C4-2B (cell line): Measurements from ENCODE around the gene DENND2D.

Source experiments
- H3K27ac ChIP-seq: fragments of 450-650 bp; 2 replicates; pipeline ENCODE4 v1.5.1; 2017
- ZFX ChIP-seq: fragments of 450-650 bp; IDR thresholded peaks from 2 replicates; pipeline ENCODE4 v1.6.1; 2017
- TF ChIP-seq, protein P1 (sequence below): fragments of 450-650 bp; conservative IDR thresholded peaks from 2 replicates; pipeline ENCODE4 v1.5.1; 2017; ENCODE audit warnings: mild to moderate bottlenecking

DENND2D gene

DNA sequence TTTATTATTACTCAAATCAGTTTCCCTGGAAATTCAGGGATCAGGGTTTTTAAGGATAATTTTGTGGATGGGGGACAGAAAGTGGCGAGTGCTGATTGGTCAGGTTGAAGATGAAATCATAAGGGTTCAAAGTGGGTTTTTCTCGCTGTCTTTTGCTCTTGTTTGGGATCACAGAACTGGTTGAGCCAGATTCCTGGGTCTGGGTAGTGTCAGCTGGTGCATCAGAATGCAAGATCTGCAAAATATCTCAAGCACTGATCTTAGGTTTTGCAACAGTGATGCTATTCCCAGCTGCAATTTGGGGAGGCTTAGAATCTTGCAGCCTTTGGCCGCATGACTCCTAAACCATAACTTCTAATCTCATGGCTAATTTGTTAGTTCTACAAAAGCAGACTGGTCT is 36.4 kb upstream of the DENND2D start:
- no peak overlapping the region for H3K27ac ChIP-seq
- TF ChIP-seq ZFX, result no peak
- TF ChIP-seq, protein P1, sequence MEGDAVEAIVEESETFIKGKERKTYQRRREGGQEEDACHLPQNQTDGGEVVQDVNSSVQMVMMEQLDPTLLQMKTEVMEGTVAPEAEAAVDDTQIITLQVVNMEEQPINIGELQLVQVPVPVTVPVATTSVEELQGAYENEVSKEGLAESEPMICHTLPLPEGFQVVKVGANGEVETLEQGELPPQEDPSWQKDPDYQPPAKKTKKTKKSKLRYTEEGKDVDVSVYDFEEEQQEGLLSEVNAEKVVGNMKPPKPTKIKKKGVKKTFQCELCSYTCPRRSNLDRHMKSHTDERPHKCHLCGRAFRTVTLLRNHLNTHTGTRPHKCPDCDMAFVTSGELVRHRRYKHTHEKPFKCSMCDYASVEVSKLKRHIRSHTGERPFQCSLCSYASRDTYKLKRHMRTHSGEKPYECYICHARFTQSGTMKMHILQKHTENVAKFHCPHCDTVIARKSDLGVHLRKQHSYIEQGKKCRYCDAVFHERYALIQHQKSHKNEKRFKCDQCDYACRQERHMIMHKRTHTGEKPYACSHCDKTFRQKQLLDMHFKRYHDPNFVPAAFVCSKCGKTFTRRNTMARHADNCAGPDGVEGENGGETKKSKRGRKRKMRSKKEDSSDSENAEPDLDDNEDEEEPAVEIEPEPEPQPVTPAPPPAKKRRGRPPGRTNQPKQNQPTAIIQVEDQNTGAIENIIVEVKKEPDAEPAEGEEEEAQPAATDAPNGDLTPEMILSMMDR, result no peak

DNA sequence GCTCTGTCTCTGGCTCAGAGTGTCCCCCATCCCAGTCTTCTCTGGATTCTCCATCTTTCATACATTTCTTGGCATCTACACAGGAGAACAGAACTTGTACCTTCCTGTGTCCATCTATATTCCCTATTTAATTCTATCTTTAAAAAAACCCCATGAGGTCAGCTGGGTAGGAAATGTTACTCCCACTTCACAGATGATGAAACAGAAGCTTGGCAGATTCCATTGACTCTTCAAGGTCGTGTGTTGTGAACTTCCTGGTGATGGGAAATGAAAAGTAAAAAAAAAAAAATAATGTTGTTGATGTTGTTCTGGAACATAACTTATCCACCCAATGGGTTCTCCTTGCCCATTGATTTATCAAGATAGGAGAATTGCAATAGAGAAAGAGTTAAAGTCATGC is 35.9 kb upstream of the DENND2D start:
- TF ChIP-seq ZFX, result no peak
- TF ChIP-seq, protein P1, result no peak
- H3K27ac ChIP-seq, result no peak overlapping the region

DNA sequence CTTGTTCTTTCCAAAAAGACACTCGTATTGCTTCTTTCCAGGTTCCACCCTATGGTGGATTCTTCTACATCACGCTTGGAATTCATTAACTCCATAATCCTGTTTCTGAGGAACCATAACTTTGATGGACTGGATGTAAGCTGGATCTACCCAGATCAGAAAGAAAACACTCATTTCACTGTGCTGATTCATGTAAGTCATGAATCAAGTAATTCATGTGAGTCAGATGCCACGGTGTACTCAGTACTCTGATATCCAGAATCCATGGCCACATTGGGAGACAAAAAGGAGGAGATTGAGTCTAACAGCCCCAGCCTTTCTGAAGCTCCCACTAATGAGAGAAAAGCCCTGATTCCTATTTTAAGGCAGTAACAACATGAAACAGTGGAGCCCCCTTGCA is 34.4 kb upstream of the DENND2D start:
- TF ChIP-seq, protein P1, result no peak
- TF ChIP-seq ZFX, result no peak
- H3K27ac ChIP-seq, result no peak overlapping the region

DNA sequence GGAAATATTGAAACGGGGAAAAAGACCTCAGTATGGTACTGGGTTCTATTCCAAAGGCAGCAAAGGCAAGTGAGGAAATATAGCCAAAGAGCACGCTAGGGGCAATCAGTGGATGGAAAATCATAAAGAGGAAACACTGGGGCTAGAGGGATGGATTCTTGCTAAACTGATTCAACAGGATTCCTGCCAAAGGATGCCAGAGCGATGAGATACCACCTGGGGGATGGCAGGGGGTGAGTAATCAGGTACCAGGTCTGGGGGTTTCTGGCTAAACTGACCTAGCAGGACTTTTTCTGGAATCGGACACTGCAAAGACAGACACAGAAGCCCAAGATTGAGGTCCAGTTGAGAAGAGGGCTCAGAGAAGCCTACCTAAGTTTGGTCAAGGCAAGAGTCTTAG is 33.8 kb upstream of the DENND2D start:
- no peak overlapping the region for H3K27ac ChIP-seq
- no peak for TF ChIP-seq ZFX
- TF ChIP-seq, protein P1, result no peak

DNA sequence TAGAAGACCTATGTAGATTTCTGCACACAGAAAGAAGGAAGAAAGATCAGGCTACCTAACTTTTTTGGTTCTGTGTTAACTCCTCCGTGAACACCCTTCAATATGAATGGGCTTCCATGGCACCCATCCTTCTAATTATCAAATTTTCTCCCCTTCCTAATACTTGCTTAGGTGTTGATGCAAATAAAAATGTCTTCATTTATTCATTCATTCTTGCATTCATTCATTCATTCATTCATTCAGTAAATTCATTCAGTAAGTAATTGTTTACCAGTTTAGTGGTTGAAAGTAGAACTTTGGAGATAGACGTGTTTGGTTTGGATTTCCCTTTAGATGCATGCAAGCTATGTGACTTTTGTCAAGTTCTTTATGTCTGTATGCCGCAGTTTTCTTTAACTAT is 31.7 kb upstream of the DENND2D start:
- no peak overlapping the region for H3K27ac ChIP-seq
- TF ChIP-seq, protein P1, result no peak
- TF ChIP-seq ZFX, result no peak

DNA sequence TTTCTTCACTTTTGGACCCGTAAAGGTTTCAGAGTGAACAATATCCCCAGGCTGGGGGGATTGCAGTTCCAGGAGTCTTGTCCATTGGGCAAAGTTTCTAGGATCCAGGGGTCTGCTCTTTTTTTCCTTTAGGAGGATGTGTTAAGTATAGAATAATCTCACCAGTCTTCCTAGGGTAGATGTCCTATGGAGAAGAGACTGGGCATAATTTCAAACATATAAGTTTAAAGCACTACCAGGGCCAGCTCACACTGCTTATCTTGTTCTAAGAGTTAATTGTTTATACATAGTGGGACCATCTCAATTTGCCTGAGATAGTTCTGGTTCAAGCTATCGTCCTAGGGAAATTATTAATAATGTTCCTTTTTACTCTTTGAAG is 28.3 kb upstream of the DENND2D start:
- H3K27ac ChIP-seq, result no peak overlapping the region
- TF ChIP-seq, protein P1, result no peak
- TF ChIP-seq ZFX, result no peak

DNA sequence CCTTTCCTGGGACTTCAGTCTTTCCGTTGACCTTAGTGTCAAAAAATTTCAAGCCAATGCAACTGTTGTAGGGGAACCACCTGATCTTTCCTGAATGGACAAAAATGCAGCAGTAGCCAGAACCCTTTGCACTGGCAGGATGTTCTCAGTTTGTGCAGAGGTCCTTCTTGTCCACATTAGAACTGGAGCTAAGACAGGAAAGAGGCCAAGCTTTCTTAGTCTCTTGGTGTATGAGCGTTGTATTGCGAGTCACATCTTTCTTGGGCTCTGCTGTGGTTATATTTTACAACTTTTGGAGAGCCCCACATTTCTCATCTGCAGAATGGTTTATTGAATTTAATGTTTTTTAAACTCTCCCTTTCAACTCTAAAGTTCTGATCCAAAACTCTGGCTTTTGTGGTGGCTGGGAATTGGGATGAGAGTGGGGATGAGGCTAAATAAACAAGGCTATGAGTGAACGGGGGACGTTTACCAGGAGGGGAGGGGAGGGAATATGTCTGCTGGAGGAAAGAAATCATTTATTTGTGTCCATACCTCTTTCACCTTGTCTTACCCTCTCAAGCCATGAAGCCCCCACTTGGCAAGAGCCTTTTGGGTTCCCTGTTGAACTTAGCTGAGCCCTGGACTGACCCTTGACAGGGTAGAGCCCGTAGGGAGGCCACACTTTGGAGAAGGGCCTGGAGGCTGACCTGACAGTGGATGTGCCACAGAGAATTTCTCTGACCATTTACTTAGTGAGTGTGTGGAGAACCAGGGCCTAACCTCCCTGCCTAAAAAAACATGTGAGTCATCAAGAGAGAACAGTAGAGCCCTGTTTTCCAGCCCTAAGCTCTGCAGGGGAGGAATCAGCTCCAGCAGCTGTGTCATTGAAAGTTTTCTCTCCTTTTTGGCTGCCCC is 27.7 kb upstream of the DENND2D start:
- no peak for TF ChIP-seq ZFX
- TF ChIP-seq, protein P1, result no peak
- H3K27ac ChIP-seq, result no peak overlapping the region
